Loucy (cell line): ENCODE data around the gene TLR3.

Experiments used
- EZH2phosphoT487 ChIP-seq: fragments of 200-600 bp; IDR thresholded peaks from 2 replicates; pipeline ENCODE4 v1.6.1; 2018; ENCODE audit warnings: antibody characterized with exemption, mild to moderate bottlenecking, moderate library complexity, borderline replicate concordance
- TF ChIP-seq, protein P1 (sequence below): fragments of 200-600 bp; sonication (generic); conservative IDR thresholded peaks from 2 replicates; pipeline ENCODE4 v1.5.1; 2014; ENCODE audit warnings: mild to moderate bottlenecking, antibody characterized with exemption, low read length

DNA sequence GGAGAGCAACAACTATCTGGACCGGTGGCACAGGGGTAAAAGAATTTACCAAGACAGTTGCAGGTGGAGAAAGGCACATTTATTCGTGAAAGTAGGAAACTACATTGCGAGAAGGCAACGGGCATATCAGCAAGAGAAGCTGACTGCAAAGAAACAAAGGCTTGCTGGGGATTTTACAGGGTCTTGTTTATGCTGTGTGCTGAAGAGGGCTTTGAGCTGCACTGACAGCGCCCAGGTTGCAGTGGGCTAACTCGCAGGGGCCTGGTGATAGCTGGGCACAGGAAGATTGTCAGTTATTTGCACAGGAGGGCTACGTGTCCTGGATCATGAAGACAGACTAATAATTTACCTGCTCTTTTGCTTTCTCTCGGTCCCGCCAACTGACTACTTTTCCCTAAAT is 10.7 kb downstream of the TLR3 start:
- TF ChIP-seq, protein P1, sequence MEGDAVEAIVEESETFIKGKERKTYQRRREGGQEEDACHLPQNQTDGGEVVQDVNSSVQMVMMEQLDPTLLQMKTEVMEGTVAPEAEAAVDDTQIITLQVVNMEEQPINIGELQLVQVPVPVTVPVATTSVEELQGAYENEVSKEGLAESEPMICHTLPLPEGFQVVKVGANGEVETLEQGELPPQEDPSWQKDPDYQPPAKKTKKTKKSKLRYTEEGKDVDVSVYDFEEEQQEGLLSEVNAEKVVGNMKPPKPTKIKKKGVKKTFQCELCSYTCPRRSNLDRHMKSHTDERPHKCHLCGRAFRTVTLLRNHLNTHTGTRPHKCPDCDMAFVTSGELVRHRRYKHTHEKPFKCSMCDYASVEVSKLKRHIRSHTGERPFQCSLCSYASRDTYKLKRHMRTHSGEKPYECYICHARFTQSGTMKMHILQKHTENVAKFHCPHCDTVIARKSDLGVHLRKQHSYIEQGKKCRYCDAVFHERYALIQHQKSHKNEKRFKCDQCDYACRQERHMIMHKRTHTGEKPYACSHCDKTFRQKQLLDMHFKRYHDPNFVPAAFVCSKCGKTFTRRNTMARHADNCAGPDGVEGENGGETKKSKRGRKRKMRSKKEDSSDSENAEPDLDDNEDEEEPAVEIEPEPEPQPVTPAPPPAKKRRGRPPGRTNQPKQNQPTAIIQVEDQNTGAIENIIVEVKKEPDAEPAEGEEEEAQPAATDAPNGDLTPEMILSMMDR = no peak
- no peak for TF ChIP-seq EZH2phosphoT487
